ENCODE results near the gene OBSCN. TPM values are rescaled to one million over a fixed set of nuclear protein-coding genes. Genes with fewer than 3 reads are reported as not detected.

OBSCN gene
- total RNA-seq, 1 experiment from 2014 or later: 33.3 TPM

DNA sequence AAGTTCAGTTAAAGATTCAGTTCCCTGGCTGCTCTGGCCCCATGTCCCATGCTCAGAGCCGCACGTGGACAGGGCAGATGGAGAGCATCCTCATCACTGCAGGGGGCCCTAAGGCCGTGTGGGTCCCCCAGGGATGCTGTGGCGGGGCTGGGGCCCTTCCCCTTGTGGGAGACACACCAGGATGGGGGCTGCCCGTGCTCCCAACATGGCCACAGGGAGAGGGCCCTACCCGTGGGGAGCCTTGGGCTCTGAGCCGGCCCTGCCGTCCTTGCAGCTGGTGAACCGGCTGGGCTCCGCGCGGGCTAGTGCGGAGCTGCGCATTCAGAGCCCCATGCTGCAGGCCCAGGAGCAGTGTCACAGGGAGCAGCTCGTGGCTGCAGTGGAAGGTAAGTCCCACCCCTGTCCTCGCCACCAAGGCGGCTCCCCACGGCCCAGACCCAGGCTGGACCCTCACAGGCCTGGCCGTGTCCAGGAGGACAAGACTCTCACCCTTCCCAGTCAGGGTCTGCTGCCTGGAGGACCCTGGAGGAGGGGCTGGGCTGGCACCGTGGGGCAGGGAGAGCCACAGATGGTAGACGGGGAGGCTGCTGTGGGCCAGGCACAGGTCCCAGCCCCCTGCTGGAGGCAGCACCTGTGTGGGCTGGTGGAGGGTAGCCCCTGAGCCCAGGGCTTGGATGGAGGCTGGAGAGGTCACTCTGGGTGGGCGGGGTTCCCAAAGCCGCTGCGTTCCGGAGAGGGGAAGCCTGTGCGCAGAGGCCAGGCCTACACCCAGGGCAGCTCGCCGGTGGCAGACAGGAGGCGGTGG lies 145.0 kb downstream of the OBSCN start:
- DNase-seq: no peak
- H3K9ac ChIP-seq (ENCODE audit: extremely low read depth, insufficient read length, low read length): no peak overlapping the region
- no peak overlapping the region for H3K4ac ChIP-seq (ENCODE audit: low read depth, low read length)
- Mint-ChIP-seq H3K27ac (no peak overlapping the region), H3K36me3 (ENCODE audit: insufficient read depth in 1 of 3, low read depth in 3 of 3) (peaks cover 0 to 4% (median 2%) of the 10 kb centered on the region in 3 experiments; a peak in 2 of 7 replicates), H3K27me3 (ENCODE audit: low read depth) (peaks cover 4% of the 10 kb centered on the region), H3K9me3 (no peaks in the 10 kb centered on the region), H3K4me3 (no peak overlapping the region), H3K4me1 (no peaks in the 10 kb centered on the region)
- no peak overlapping the region for H3K14ac ChIP-seq (ENCODE audit: insufficient read depth, low read length)
- H2BK120ac ChIP-seq (ENCODE audit: low read depth, low read length, poor library complexity, severe bottlenecking): no peak overlapping the region
- no peak overlapping the region for H3K4me2 ChIP-seq (ENCODE audit: insufficient read depth, insufficient read length, low read length)
- no peak overlapping the region for H2BK12ac ChIP-seq (ENCODE audit: insufficient read length, low read depth, low read length)
- H4K91ac ChIP-seq (ENCODE audit: insufficient read length, low read depth, low read length): no peak overlapping the region
- H3K4me1 ChIP-seq (ENCODE audit: insufficient read depth, low read length): no peaks in the 10 kb centered on the region
- H2AFZ ChIP-seq (ENCODE audit: low read length): no peak overlapping the region
- H3T11ph ChIP-seq (ENCODE audit: low read length): no peak overlapping the region
- no CpG with 5 or more reads among the region's 29 CpGs for WGBS (ENCODE audit: extremely low coverage, insufficient read length, low lambda C conversion rate)
- no peak overlapping the region for H3K56ac ChIP-seq (ENCODE audit: insufficient read length, low read depth, low read length)
- TF ChIP-seq, protein P1, sequence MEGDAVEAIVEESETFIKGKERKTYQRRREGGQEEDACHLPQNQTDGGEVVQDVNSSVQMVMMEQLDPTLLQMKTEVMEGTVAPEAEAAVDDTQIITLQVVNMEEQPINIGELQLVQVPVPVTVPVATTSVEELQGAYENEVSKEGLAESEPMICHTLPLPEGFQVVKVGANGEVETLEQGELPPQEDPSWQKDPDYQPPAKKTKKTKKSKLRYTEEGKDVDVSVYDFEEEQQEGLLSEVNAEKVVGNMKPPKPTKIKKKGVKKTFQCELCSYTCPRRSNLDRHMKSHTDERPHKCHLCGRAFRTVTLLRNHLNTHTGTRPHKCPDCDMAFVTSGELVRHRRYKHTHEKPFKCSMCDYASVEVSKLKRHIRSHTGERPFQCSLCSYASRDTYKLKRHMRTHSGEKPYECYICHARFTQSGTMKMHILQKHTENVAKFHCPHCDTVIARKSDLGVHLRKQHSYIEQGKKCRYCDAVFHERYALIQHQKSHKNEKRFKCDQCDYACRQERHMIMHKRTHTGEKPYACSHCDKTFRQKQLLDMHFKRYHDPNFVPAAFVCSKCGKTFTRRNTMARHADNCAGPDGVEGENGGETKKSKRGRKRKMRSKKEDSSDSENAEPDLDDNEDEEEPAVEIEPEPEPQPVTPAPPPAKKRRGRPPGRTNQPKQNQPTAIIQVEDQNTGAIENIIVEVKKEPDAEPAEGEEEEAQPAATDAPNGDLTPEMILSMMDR (conservative IDR thresholded peaks at IDR 0.05): no peak
- no peak overlapping the region for H2AK5ac ChIP-seq (ENCODE audit: insufficient read length, low read length)
- no peak overlapping the region for H2BK15ac ChIP-seq (ENCODE audit: low read depth, low read length)
- H3K27me3 ChIP-seq (ENCODE audit: insufficient read depth, low read length): no peaks in the 10 kb centered on the region
- H3K18ac ChIP-seq (ENCODE audit: insufficient read length, low read depth, low read length): no peak overlapping the region
- H3K23ac ChIP-seq (ENCODE audit: insufficient read length, low read depth, low read length): no peak overlapping the region
- H3K23me2 ChIP-seq (ENCODE audit: insufficient read length, low read depth, low read length, poor library complexity, severe bottlenecking): no peaks in the 10 kb centered on the region
- H2BK20ac ChIP-seq (ENCODE audit: low read depth, low read length, poor library complexity, severe bottlenecking): no peak overlapping the region
- no peak overlapping the region for H4K8ac ChIP-seq (replicated peaks; ENCODE audit: insufficient read length, low read depth, low read length)
- H3K9me3 ChIP-seq (ENCODE audit: control insufficient read depth, low read depth, low read length): no peaks in the 10 kb centered on the region
- no peaks in the 10 kb centered on the region for H3K79me2 ChIP-seq (ENCODE audit: insufficient read depth, low read length)
- H2BK5ac ChIP-seq (ENCODE audit: insufficient read length, low read length): no peak overlapping the region
- H4K5ac ChIP-seq (ENCODE audit: insufficient read length, low read depth, low read length): no peak overlapping the region
- H3K79me1 ChIP-seq (ENCODE audit: insufficient read depth, low read depth, low read length, poor library complexity, severe bottlenecking): no peaks in the 10 kb centered on the region
- H3K27ac ChIP-seq (ENCODE audit: insufficient read length, low read depth, low read length): no peak overlapping the region
- H4K20me1 ChIP-seq (ENCODE audit: control insufficient read depth, insufficient read depth, insufficient read length): no peaks in the 10 kb centered on the region

All from H9 (cell line).